ENCODE data around the gene HOTAIR. TPM values are rescaled to one million over a fixed set of nuclear protein-coding genes. Genes with fewer than 3 reads are reported as not detected.

HOTAIR gene
- total RNA-seq, 1 experiment from 2014 or later, result 3.5 TPM

- Histone ChIP-seq H3K9ac (ENCODE audit: low read length) (no peak overlapping the region), H3K27ac (ENCODE audit: low read length) (no peak overlapping the region), H3K79me2 (ENCODE audit: low read length) (no peaks in the 10 kb centered on the region), H3K4me1 (ENCODE audit: insufficient read depth, low read length) (peaks cover 32% of the 10 kb centered on the region), H3K4me2 (ENCODE audit: low read length) (peak overlapping the region; percentile 79), H3F3A (ENCODE audit: low read length, unreplicated experiment) (no peaks in the 10 kb centered on the region), H3K36me3 (ENCODE audit: low read depth, low read length) (no peaks in the 10 kb centered on the region), H2AFZ (ENCODE audit: low read length) (no peak overlapping the region), H3K4me3 (ENCODE audit: low read length) (no peak overlapping the region), H4K20me1 (ENCODE audit: low read length) (no peaks in the 10 kb centered on the region), H3K9me3 (ENCODE audit: low read length) (no peaks in the 10 kb centered on the region), H3K27me3 (ENCODE audit: low read length) (no peaks in the 10 kb centered on the region), H3K9me2 (replicated peaks; ENCODE audit: low read length) (no peaks in the 10 kb centered on the region)
- DNase-seq (no peak), ATAC-seq (no peak)
- intact Hi-C loops (cut with micrococcal nuclease), result no loop called here
- ChIA-PET CTCF (interaction anchor here (0.7 kb wide), 1 partner anchor 13 kb away, joined by 5 read pairs; no protein-coding TSS in a partner anchor), POLR2A (ENCODE audit: unreplicated experiment) (no interaction called here)
- no peak for TF ChIP-seq EZH2 (IDR thresholded peaks at IDR 0.05; ENCODE audit: low read length, unreplicated experiment)
- TF ChIP-seq EZH2phosphoT487 (IDR thresholded peaks at IDR 0.05; ENCODE audit: borderline replicate concordance, low read length), result no peak
- TF ChIP-seq CTCF (conservative IDR thresholded peaks at IDR 0.05; ENCODE audit: low read depth, low read length), result no peak
- no TSS peak for BruUV-seq (replicated peaks)
Measured at GRCh38 chr12:53976823-53977595, 2.3 kb upstream of the HOTAIR start.

GRCh38 chr12:53976172-53976822, 1.5 kb upstream of the HOTAIR start:
- no peak overlapping the region for H3K4me3 ChIP-seq (ENCODE audit: low read length)
- BruUV-seq (replicated peaks), result no TSS peak
- CTCF ChIA-PET, result interaction anchor here (0.7 kb wide), 1 partner anchor 12 kb away, joined by 5 read pairs; no protein-coding TSS in a partner anchor
- POLR2A ChIA-PET (ENCODE audit: unreplicated experiment), result no interaction called here
- no peak overlapping the region for H3K4me2 ChIP-seq (ENCODE audit: low read length)
- no peaks in the 10 kb centered on the region for H3K79me2 ChIP-seq (ENCODE audit: low read length)
- no peaks in the 10 kb centered on the region for H3K9me2 ChIP-seq (replicated peaks; ENCODE audit: low read length)
- H3F3A ChIP-seq (ENCODE audit: low read length, unreplicated experiment), result no peaks in the 10 kb centered on the region
- TF ChIP-seq EZH2 (IDR thresholded peaks at IDR 0.05; ENCODE audit: low read length, unreplicated experiment) (no peak), CTCF (conservative IDR thresholded peaks at IDR 0.05; ENCODE audit: low read depth, low read length) (no peak), EZH2phosphoT487 (IDR thresholded peaks at IDR 0.05; ENCODE audit: borderline replicate concordance, low read length) (no peak)
- H3K4me1 ChIP-seq (ENCODE audit: insufficient read depth, low read length), result peaks cover 35% of the 10 kb centered on the region
- no peak overlapping the region for H3K27ac ChIP-seq (ENCODE audit: low read length)
- H3K9ac ChIP-seq (ENCODE audit: low read length), result no peak overlapping the region
- DNase-seq (no peak), ATAC-seq (no peak)
- H3K36me3 ChIP-seq (ENCODE audit: low read depth, low read length), result no peaks in the 10 kb centered on the region
- H2AFZ ChIP-seq (ENCODE audit: low read length), result no peak overlapping the region
- H3K27me3 ChIP-seq (ENCODE audit: low read length), result no peaks in the 10 kb centered on the region
- H4K20me1 ChIP-seq (ENCODE audit: low read length), result no peaks in the 10 kb centered on the region
- no peaks in the 10 kb centered on the region for H3K9me3 ChIP-seq (ENCODE audit: low read length)
- intact Hi-C loops (cut with micrococcal nuclease), result no loop called here

Measured in PC-3 (cell line).